Measurements from ENCODE around the gene EPS8L2. TPM values are rescaled to one million over a fixed set of nuclear protein-coding genes. Genes with fewer than 3 reads are reported as not detected.

EPS8L2 gene
- total RNA-seq, 1 experiment from 2014 or later, result 92.8 TPM

GRCh38 chr11:695538-696248 is 10.3 kb upstream of the EPS8L2 start, which contains the start of gene TMEM80:
Gene TMEM80, plus strand, starts transcription at chr11:695816. Its CDS starts 12 bp downstream, at chr11:695828.
- Mint-ChIP-seq H3K27ac (peak within 1 kb of the TSS; percentile 95 to 98 (median 96)), H3K9me3 (no peaks in the 10 kb centered on the region; a peak in 2 of 5 replicates), H3K4me1 (peaks cover 38 to 43% of the 10 kb centered on the region in 2 experiments), H3K4me3 (peak within 1 kb of the TSS; percentile 80 to 88), H3K27me3 (ENCODE audit: low read depth) (no peaks in the 10 kb centered on the region; the same call in 1 of the 2 replicates), H3K36me3 (ENCODE audit: insufficient read depth in 1 of 3, low read depth in 3 of 3) (peaks cover 5 to 20% (median 16%) of the 10 kb centered on the region in 3 experiments)
- Histone ChIP-seq H3K23ac (ENCODE audit: insufficient read length, low read depth, low read length) (no peak within 1 kb of the TSS), H3K27ac (ENCODE audit: insufficient read length, low read depth, low read length) (peak within 1 kb of the TSS; percentile 50), H3T11ph (ENCODE audit: low read length) (no peak within 1 kb of the TSS), H3K56ac (ENCODE audit: insufficient read length, low read depth, low read length) (no peak within 1 kb of the TSS), H2BK15ac (ENCODE audit: low read depth, low read length) (no peak within 1 kb of the TSS), H4K20me1 (ENCODE audit: control insufficient read depth, insufficient read depth, insufficient read length) (no peaks in the 10 kb centered on the region), H3K23me2 (ENCODE audit: insufficient read length, low read depth, low read length, poor library complexity, severe bottlenecking) (no peaks in the 10 kb centered on the region), H3K9ac (ENCODE audit: extremely low read depth, insufficient read length, low read length) (peak within 1 kb of the TSS; percentile 81), H4K91ac (ENCODE audit: insufficient read length, low read depth, low read length) (no peak within 1 kb of the TSS), H3K14ac (ENCODE audit: insufficient read depth, low read length) (peak within 1 kb of the TSS; percentile 99), H2AK5ac (ENCODE audit: insufficient read length, low read length) (no peak within 1 kb of the TSS), H2BK120ac (ENCODE audit: low read depth, low read length, poor library complexity, severe bottlenecking) (no peak within 1 kb of the TSS), H3K9me3 (ENCODE audit: control insufficient read depth, low read depth, low read length) (no peaks in the 10 kb centered on the region), H3K4me1 (ENCODE audit: insufficient read depth, low read length) (peaks cover 14% of the 10 kb centered on the region; the same call in 1 of the 2 replicates), H3K27me3 (ENCODE audit: insufficient read depth, low read length) (no peaks in the 10 kb centered on the region), H4K5ac (ENCODE audit: insufficient read length, low read depth, low read length) (no peak within 1 kb of the TSS), H2BK5ac (ENCODE audit: insufficient read length, low read length) (no peak within 1 kb of the TSS), H3K79me2 (ENCODE audit: insufficient read depth, low read length) (peaks cover 13% of the 10 kb centered on the region; the same call in 1 of the 2 replicates), H4K8ac (replicated peaks; ENCODE audit: insufficient read length, low read depth, low read length) (no peak within 1 kb of the TSS), H3K4ac (ENCODE audit: low read depth, low read length) (no peak within 1 kb of the TSS; the same call in 1 of the 2 replicates), H3K18ac (ENCODE audit: insufficient read length, low read depth, low read length) (peak within 1 kb of the TSS; percentile 98), H3K4me2 (ENCODE audit: insufficient read depth, insufficient read length, low read length) (peak within 1 kb of the TSS; percentile 71), H2BK20ac (ENCODE audit: low read depth, low read length, poor library complexity, severe bottlenecking) (no peak within 1 kb of the TSS), H3K79me1 (ENCODE audit: insufficient read depth, low read depth, low read length, poor library complexity, severe bottlenecking) (peaks cover 3% of the 10 kb centered on the region), H2AFZ (ENCODE audit: low read length) (no peak within 1 kb of the TSS), H2BK12ac (ENCODE audit: insufficient read length, low read depth, low read length) (no peak within 1 kb of the TSS)
- no CpG with 5 or more reads among the region's 101 CpGs for WGBS (ENCODE audit: extremely low coverage, insufficient read length, low lambda C conversion rate)
- TF ChIP-seq CTCF (conservative IDR thresholded peaks at IDR 0.05), result no peak
- peak; percentile 98 for DNase-seq
